Kidney epithelial cell (primary cell): ENCODE results near the gene KRT32. TPM values are rescaled to one million over a fixed set of nuclear protein-coding genes. Genes with fewer than 3 reads are reported as not detected.

Experiments
- DNase-seq: peaks from one replicate; pipeline ENCODE4 v3.0.0-alpha.2; 2010; ENCODE audit warnings: low read depth
- H3K27me3 ChIP-seq: 2 replicates; pipeline ENCODE4 v1.6.0; 2011; ENCODE audit warnings: low read length; ENCODE audit not compliant: control insufficient read depth, insufficient read depth
- H3K36me3 ChIP-seq: 2 replicates; pipeline ENCODE4 v1.5.1; 2011; ENCODE audit warnings: low read length; ENCODE audit not compliant: control insufficient read depth, insufficient read depth
- H3K4me3 ChIP-seq: 2 replicates; pipeline ENCODE4 v1.5.1; 2011; ENCODE audit warnings: low read depth, mild to moderate bottlenecking, control low read depth, low read length
- CTCF ChIP-seq: IDR thresholded peaks from 2 replicates; pipeline ENCODE4 v1.5.1; 2011; ENCODE audit warnings: mild to moderate bottlenecking, moderate library complexity, low read length, control low read depth, inconsistent platforms; ENCODE audit not compliant: insufficient read depth, poor library complexity, severe bottlenecking
- total RNA-seq: library from RNA; depleted of rRNA; stranded (reverse); fragments of >200 nt; gene quantifications from 2 replicates; pipeline ENCODE4 v1.2.3, GENCODE V29; 2015

Gene KRT32
- total RNA-seq, 1 donor from 2014 or later, result not detected

GRCh38 chr17:41415411-41415810 lies 51.8 kb downstream of the KRT32 start:
- TF ChIP-seq CTCF, result no peak
- H3K4me3 ChIP-seq, result no peak overlapping the region
- no peaks in the 10 kb centered on the region for H3K36me3 ChIP-seq
- no peak for DNase-seq
- H3K27me3 ChIP-seq, result no peaks in the 10 kb centered on the region

DNA sequence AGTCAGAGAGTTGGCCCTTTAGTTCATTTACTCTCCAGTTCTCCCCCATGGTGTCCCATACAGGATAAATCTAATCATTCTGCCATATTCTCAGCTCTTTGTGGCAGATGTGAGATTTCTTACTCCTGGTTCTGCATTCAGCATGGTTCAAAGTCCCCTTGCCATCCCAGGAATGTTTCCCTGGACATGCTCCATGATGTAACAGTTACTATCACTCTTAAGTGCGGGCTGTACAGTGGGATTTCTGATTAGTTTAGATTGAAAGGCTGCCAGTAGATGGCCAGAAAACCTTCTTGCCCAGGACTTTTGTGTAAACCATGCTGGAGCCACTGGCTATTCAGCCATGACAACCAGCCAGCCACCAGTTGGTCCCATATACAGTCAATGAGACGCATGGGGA lies 53.2 kb downstream of the KRT32 start:
- TF ChIP-seq CTCF, result no peak
- no peak for DNase-seq
- no peaks in the 10 kb centered on the region for H3K27me3 ChIP-seq
- H3K36me3 ChIP-seq, result no peaks in the 10 kb centered on the region
- H3K4me3 ChIP-seq, result no peak overlapping the region

GRCh38 chr17:41413353-41413957 lies 53.7 kb downstream of the KRT32 start:
- DNase-seq, result no peak
- no peak for TF ChIP-seq CTCF
- H3K4me3 ChIP-seq, result no peak overlapping the region
- no peaks in the 10 kb centered on the region for H3K36me3 ChIP-seq
- H3K27me3 ChIP-seq, result no peaks in the 10 kb centered on the region

GRCh38 chr17:41411072-41411840 lies 55.9 kb downstream of the KRT32 start:
- DNase-seq, result no peak
- Histone ChIP-seq H3K4me3 (no peak overlapping the region), H3K36me3 (no peaks in the 10 kb centered on the region), H3K27me3 (no peaks in the 10 kb centered on the region)
- no peak for TF ChIP-seq CTCF

Other genes with a start within 250 kb of the KRT32 start
- gene KRTAP9-2, start 240.7 kb downstream of the KRT32 start, total RNA-seq, result not detected in 2 replicates
- gene KRTAP9-3, start 234.9 kb downstream of the KRT32 start, total RNA-seq, result not detected in 2 replicates
- not detected in 2 replicates for gene KRTAP9-8, start 229.4 kb downstream of the KRT32 start, total RNA-seq
- gene KRTAP9-4, start 217.7 kb downstream of the KRT32 start, total RNA-seq, result not detected in 2 replicates
- gene KRTAP9-9, start 212.0 kb downstream of the KRT32 start, total RNA-seq, result not detected in 2 replicates
- gene KRTAP9-6, start 202.0 kb downstream of the KRT32 start, total RNA-seq, result not detected in 2 replicates
- gene KRTAP9-7, start 191.7 kb downstream of the KRT32 start, total RNA-seq, result not detected in 2 replicates
- not detected in 2 replicates for gene KRTAP29-1, start 164.5 kb downstream of the KRT32 start, total RNA-seq
- gene KRTAP16-1, start 158.1 kb downstream of the KRT32 start, total RNA-seq, result not detected in 2 replicates
- not detected in 2 replicates for gene KRTAP17-1, start 151.7 kb downstream of the KRT32 start, total RNA-seq
- not detected in 2 replicates for gene KRT33A, start 116.6 kb downstream of the KRT32 start, total RNA-seq
- gene KRT33B, start 97.6 kb downstream of the KRT32 start, total RNA-seq, result 0.17 TPM in 1 of 2 replicates, not detected in the other
- 2.5 and 5.5 TPM in 2 replicates for gene KRT34, start 85.1 kb downstream of the KRT32 start, total RNA-seq
- gene KRT31, start 69.8 kb downstream of the KRT32 start, total RNA-seq, result not detected in 2 replicates
- not detected in 2 replicates for gene KRT37, start 42.8 kb downstream of the KRT32 start, total RNA-seq
- not detected in 2 replicates for gene KRT38, start 26.4 kb downstream of the KRT32 start, total RNA-seq
- not detected in 2 replicates for gene KRT35, start 13.8 kb upstream of the KRT32 start, total RNA-seq
- gene KRT36, start 22.5 kb upstream of the KRT32 start, total RNA-seq, result not detected in 2 replicates
- gene KRT13, start 38.2 kb upstream of the KRT32 start, total RNA-seq, result 0.96 TPM in 1 of 2 replicates, not detected in the other
- gene KRT15, start 51.5 kb upstream of the KRT32 start, total RNA-seq, result 1.3 and 1.6 TPM in 2 replicates
- gene KRT19, start 60.9 kb upstream of the KRT32 start, total RNA-seq, result 851 and 925 TPM in 2 replicates
- gene KRT9, start 104.7 kb upstream of the KRT32 start, total RNA-seq, result not detected in 2 replicates
- gene KRT14, start 119.5 kb upstream of the KRT32 start, total RNA-seq, result not detected in 2 replicates
- gene KRT16, start 145.4 kb upstream of the KRT32 start, total RNA-seq, result 4.2 and 4.8 TPM in 2 replicates
- gene KRT17, start 157.2 kb upstream of the KRT32 start, total RNA-seq, result 208 and 216 TPM in 2 replicates
- 318 and 368 TPM in 2 replicates for gene EIF1, start 221.5 kb upstream of the KRT32 start, total RNA-seq
- not detected in 2 replicates for gene GAST, start 244.9 kb upstream of the KRT32 start, total RNA-seq